Chondrocyte (in vitro differentiated cells): ENCODE data around the gene COL6A2. TPM values are rescaled to one million over a fixed set of nuclear protein-coding genes. Genes with fewer than 3 reads are reported as not detected.

Source experiments
- DNase-seq: peaks from one replicate; pipeline ENCODE4 v3.0.0; 2021; ENCODE audit warnings: mixed read lengths, low spot score
- H3K27ac Mint-ChIP-seq: one replicate; pipeline ENCODE4 v1.8.0; 2021; ENCODE audit warnings: mild to moderate bottlenecking, moderate library complexity, mixed read lengths; ENCODE audit not compliant: unreplicated experiment
- H3K27me3 Mint-ChIP-seq: 2 replicates; pipeline ENCODE4 v1.8.0; 2021; ENCODE audit warnings: low read depth, mixed read lengths
- H3K36me3 Mint-ChIP-seq: 2 replicates; pipeline ENCODE4 v1.8.0; 2021; ENCODE audit warnings: low read depth, mixed read lengths
- H3K4me1 Mint-ChIP-seq: 2 replicates; pipeline ENCODE4 v1.8.0; 2021; ENCODE audit warnings: low read depth, mild to moderate bottlenecking, mixed read lengths
- H3K4me3 Mint-ChIP-seq: one replicate; pipeline ENCODE4 v1.8.0; 2021; ENCODE audit warnings: mild to moderate bottlenecking, moderate library complexity, mixed read lengths; ENCODE audit not compliant: unreplicated experiment
- H3K9me3 Mint-ChIP-seq: 2 replicates; pipeline ENCODE4 v1.8.0; 2021; ENCODE audit warnings: low read depth, mixed read lengths
- total RNA-seq: library from RNA; stranded (reverse); gene quantifications from 3 replicates; pipeline ENCODE4 v1.2.1, GENCODE V29; 2021
- TF ChIP-seq, protein P1 (sequence below): fragments of 200-600 bp; sonication (generic); IDR thresholded peaks from 2 replicates; pipeline ENCODE4 v1.5.0; 2021; ENCODE audit warnings: antibody characterized with exemption, mild to moderate bottlenecking, moderate library complexity

COL6A2 gene
- total RNA-seq, 1 donor from 2014 or later, result 1,646 TPM

DNA sequence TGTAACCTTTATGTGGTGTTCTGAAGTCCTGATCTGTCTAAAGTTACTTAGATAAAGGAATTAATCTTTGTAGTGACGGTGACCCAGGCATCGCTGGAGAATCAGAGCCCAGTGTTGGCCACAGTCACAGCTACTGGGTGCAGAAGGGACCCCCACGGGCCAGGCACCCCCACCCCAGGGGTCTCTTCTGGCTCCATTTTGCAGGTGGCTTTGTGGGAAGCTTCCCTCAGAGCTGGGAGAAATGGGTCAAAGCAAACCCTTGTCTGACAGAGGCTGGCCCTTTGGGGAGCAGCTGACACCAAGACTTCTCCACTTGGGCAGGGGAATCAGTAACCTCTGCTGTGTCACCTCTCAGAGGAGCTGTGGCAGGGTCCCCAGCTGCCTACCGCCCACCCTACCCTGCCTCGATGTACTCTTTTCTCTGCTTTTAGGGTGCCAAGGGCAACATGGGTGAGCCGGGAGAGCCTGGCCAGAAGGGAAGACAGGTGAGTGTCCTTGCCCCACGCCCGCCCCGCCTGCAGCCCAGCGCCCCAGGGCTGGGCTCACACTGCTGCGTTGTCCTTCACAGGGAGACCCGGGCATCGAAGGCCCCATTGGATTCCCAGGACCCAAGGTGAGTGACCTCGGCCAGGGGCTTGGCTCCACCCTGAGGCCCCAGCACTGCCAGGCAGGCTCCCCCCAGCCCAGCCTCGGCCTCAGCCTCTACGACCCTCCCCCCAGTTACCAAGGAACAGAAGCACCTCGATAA is 17.7 kb downstream of the COL6A2 start:
- H3K36me3 Mint-ChIP-seq, result peaks cover 27% of the 10 kb centered on the region
- peak; percentile 64 for DNase-seq
- no peaks in the 10 kb centered on the region for H3K27me3 Mint-ChIP-seq
- peaks cover 5% of the 10 kb centered on the region for H3K4me1 Mint-ChIP-seq
- H3K4me3 Mint-ChIP-seq, result no peak overlapping the region
- H3K27ac Mint-ChIP-seq, result no peak overlapping the region
- no peaks in the 10 kb centered on the region for H3K9me3 Mint-ChIP-seq
- TF ChIP-seq, protein P1, sequence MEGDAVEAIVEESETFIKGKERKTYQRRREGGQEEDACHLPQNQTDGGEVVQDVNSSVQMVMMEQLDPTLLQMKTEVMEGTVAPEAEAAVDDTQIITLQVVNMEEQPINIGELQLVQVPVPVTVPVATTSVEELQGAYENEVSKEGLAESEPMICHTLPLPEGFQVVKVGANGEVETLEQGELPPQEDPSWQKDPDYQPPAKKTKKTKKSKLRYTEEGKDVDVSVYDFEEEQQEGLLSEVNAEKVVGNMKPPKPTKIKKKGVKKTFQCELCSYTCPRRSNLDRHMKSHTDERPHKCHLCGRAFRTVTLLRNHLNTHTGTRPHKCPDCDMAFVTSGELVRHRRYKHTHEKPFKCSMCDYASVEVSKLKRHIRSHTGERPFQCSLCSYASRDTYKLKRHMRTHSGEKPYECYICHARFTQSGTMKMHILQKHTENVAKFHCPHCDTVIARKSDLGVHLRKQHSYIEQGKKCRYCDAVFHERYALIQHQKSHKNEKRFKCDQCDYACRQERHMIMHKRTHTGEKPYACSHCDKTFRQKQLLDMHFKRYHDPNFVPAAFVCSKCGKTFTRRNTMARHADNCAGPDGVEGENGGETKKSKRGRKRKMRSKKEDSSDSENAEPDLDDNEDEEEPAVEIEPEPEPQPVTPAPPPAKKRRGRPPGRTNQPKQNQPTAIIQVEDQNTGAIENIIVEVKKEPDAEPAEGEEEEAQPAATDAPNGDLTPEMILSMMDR, result no peak

DNA sequence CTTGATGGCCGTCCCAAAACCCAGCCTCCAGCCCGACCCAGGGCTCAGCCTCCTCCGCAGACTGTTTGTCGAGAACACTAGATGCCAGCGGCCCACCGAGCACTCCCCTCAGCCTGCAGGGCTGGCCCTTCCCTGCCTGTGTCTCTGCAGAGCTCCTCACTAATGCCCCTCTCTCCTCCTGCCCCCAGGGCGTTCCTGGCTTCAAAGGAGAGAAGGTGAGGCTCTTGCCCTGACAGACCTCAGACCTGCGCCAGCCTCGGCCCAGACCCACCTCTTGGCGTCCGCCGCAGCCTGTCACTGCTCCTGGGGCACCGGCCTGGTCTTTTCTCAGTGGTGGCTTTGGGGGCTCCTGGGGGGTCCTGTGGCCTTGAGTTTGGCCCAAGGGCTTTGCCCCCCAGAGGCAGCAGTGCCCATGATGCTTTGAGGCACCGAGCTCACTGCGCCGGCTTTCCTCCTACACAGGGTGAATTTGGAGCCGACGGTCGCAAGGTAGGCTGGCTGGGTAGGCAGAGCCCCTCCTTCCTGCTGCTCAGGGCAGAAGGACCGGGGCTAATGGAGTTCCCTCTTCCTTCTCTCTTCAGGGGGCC is 18.4 kb downstream of the COL6A2 start:
- DNase-seq, result peak; percentile 80
- Mint-ChIP-seq H3K36me3 (peaks cover 27% of the 10 kb centered on the region), H3K27ac (no peak overlapping the region), H3K4me1 (peaks cover 5% of the 10 kb centered on the region), H3K27me3 (no peaks in the 10 kb centered on the region), H3K9me3 (no peaks in the 10 kb centered on the region), H3K4me3 (no peak overlapping the region)
- TF ChIP-seq, protein P1, result no peak

DNA sequence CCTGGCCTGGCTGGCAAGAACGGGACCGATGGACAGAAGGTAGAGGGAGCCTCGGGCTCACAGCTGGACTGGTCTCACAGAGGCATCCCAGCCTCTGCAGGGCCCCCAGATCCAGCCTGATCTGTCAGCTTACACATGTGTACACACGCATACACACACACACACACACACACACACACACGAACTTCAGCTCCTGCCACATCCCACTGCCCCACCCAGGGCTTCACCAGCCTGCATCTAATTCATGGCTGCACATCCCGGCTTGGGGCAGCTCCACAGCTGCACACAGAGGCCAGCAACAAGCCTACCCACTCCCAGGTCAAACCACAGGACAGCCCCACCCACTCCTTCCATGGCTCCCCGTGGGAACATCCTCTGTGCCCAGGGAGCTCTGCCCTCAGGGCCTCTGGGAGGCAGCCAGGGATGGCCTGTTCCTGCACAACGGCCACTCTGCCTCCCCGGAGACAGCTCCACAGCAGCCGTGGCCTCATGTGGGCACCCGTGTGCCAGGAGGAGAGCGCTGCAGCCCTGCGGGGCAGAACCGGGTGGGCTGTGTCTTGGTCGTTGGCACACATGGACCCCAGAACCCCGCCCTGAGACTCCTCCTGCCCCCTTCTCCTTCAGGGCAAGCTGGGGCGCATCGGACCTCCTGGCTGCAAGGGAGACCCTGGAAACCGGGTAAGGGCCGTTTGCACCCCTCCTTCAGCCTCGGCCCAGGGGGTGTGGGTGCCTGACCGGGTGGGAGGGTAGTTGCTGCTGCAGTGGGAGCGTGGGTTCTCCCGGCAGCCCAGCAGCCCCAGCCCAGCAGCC is 19.1 kb downstream of the COL6A2 start:
- peaks cover 26% of the 10 kb centered on the region for H3K36me3 Mint-ChIP-seq
- no peaks in the 10 kb centered on the region for H3K27me3 Mint-ChIP-seq

DNA sequence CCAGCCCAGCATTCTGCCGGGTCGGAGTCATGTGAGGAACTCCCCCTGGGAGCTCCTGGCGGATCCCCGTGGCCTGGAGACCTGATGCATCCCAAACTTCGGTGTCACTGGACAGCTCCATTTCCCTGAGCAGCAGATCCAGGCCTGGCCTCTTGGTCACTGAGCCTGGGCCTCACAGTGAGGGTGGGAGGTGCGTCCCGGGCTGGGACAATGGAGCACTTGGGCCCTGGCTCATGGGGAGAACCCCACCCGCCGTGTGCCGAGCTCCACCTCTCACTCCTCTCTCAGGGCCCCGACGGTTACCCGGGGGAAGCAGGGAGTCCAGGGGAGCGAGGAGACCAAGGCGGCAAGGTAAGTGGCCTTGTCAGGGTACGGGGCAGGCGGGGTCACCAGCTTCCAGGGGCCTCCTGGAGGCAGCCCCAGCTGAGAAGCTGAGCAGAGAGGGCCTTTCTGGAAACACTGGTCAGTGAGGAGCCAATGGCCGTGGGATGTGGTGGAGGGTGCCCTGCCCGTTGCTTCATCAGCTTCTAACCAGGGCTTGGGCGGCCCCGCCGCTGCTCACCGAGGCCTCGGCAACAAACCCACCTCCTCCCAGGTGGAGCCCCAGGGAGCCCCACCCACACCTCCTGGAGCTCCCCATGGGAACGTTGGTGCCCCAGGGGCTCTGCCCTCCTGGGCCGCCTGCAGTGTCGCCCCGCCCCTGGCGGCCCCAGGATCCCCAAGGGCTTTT is 19.8 kb downstream of the COL6A2 start:
- peaks cover 32% of the 10 kb centered on the region for H3K36me3 Mint-ChIP-seq

More for the DNA sequence above, 19.1 kb downstream of the COL6A2 start:
- H3K27ac Mint-ChIP-seq, result peak overlapping the region; percentile 22
- no peaks in the 10 kb centered on the region for H3K9me3 Mint-ChIP-seq
- TF ChIP-seq, protein P1, result no peak
- H3K4me3 Mint-ChIP-seq, result peak overlapping the region; percentile 19
- peak; percentile 93 for DNase-seq
- H3K4me1 Mint-ChIP-seq, result peaks cover 5% of the 10 kb centered on the region

More for the DNA sequence above, 19.8 kb downstream of the COL6A2 start:
- Mint-ChIP-seq H3K4me1 (peaks cover 8% of the 10 kb centered on the region), H3K9me3 (no peaks in the 10 kb centered on the region), H3K27me3 (no peaks in the 10 kb centered on the region), H3K27ac (no peak overlapping the region), H3K4me3 (no peak overlapping the region)
- peak; percentile 90 for DNase-seq
- TF ChIP-seq, protein P1, result no peak
